HT-29 (cell line): ENCODE measurements around the gene PROM2. TPM values are rescaled to one million over a fixed set of nuclear protein-coding genes. Genes with fewer than 3 reads are reported as not detected.
"Not testable (repeated sequence)": the region's sequence is repeated elsewhere in the genome, so short reads cannot be mapped to it uniquely, and the experiment has no call there.

ENCODE experiments used
- DNase-seq: peaks from one replicate; pipeline ENCODE4 v3.0.0-alpha.2; 2015; ENCODE audit warnings: low spot score
- total RNA-seq: library from RNA; depleted of rRNA; stranded (reverse); fragments of >200 nt; shearing (Covaris generic); gene quantifications from 2 replicates; pipeline ENCODE4 v1.2.3, GENCODE V29; 2014; rRNA removed

The PROM2 gene, protein sequence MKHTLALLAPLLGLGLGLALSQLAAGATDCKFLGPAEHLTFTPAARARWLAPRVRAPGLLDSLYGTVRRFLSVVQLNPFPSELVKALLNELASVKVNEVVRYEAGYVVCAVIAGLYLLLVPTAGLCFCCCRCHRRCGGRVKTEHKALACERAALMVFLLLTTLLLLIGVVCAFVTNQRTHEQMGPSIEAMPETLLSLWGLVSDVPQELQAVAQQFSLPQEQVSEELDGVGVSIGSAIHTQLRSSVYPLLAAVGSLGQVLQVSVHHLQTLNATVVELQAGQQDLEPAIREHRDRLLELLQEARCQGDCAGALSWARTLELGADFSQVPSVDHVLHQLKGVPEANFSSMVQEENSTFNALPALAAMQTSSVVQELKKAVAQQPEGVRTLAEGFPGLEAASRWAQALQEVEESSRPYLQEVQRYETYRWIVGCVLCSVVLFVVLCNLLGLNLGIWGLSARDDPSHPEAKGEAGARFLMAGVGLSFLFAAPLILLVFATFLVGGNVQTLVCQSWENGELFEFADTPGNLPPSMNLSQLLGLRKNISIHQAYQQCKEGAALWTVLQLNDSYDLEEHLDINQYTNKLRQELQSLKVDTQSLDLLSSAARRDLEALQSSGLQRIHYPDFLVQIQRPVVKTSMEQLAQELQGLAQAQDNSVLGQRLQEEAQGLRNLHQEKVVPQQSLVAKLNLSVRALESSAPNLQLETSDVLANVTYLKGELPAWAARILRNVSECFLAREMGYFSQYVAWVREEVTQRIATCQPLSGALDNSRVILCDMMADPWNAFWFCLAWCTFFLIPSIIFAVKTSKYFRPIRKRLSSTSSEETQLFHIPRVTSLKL
- 72.2 and 75.5 TPM in 2 replicates for total RNA-seq

DNA sequence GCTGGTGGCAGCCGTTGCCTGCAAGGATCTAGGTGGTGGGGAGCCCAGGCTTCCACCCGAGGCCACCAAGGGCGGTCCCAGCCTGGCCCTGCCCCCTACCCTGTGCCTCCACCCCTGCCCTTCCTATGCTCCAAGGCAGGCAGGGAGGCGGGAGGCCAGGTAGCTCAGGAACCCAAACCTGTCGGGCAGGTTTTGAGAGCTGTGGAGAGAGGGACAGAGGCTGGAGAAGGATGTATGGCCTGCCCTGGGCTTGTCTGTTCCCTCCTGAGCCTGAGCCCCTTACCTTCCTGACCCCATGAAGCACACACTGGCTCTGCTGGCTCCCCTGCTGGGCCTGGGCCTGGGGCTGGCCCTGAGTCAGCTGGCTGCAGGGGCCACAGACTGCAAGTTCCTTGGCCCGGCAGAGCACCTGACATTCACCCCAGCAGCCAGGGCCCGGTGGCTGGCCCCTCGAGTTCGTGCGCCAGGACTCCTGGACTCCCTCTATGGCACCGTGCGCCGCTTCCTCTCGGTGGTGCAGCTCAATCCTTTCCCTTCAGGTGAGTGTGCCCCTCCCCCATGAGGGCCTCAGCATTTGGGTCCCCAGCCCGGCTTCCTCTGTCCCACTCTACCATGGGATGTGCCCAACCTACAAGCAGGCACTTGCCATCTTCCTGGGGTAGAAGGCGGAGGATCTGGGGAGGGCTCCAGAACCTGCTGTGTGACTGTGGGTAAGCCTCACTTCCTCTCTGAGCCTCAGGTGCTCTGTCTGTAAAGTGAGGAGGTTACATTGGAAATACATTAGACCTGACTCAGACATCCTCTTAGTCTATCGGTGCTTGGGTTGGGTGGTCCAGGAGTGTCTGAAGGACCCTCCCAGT is at the start of gene PROM2:
PROM2 (plus strand) TSS at position 159 of the 860 bp plus-strand sequence; CDS start at position 296, 137 bp downstream.
- DNase-seq: peak; percentile 98

- DNase-seq: no peak
These were observed 48.6 kb upstream of the PROM2 start for GRCh38 chr2:95225658-95226057.

DNA sequence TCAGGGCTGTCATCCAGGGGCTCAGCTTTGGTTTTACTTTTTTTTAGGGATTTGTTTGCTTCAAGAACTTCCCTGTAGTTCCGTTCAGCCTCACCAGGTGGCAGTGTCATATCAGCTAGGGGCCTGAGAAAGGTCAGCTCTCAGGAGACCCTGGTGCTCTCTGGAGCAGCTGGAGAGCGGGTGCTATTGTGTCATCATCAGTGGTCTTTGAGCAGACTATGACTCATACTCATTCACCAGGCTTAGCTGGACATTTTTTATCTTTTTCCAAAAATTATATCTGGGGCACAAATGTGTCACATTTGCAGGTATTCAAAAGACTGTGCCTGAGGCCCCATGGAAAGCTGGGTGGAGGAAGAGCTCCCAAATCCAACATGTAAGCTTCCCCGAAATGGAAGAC is 42.5 kb upstream of the PROM2 start:
- peak; percentile 82 for DNase-seq

GRCh38 chr2:95232232-95232631 is 42.0 kb upstream of the PROM2 start:
- DNase-seq: no peak

DNA sequence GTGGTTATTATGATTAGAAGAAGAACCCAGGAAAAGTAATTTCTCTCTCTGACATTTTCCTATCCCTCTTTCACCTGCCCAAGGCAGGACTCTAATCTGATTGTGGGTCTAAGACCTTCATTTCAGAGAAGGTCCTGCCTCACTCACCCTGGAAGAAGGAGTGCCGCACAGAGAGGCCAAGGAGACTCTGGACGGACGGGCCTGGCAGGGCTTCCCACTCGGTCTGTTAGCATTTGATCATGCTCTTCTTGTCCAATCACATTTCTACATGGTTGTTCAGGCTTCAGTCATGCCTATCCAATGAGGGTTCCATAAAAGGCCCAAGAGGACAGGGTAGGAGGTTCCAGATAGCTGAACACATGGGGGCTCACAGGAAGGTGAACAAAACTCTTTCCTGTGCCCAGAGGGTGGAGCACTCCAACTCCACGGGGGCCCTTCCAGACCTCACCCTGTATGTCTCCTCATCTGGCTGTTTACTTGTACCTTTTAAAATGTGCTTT is 39.9 kb upstream of the PROM2 start:
- DNase-seq: no peak

DNA sequence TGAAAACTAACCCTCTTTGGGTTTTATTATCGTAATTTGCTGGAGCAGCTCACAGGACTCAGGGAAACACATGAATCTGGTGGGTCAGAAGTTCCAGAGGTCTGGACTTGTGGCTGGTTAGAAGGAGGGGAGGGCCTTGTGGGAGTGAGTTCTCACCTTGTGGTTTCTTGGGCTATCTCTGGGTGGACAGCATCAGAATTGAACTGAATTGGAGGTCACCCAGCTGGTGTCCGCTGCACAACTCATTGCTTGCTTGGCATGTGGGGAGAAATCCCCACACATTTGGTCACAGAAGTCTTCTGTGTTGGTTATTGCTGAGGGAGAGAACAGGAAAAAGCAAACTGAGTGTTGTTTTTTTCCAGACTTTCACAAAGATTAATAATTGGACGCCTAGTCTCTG is 39.4 kb upstream of the PROM2 start:
- no peak for DNase-seq

GRCh38 chr2:95238131-95238530 is 36.1 kb upstream of the PROM2 start:
- no peak for DNase-seq

DNA sequence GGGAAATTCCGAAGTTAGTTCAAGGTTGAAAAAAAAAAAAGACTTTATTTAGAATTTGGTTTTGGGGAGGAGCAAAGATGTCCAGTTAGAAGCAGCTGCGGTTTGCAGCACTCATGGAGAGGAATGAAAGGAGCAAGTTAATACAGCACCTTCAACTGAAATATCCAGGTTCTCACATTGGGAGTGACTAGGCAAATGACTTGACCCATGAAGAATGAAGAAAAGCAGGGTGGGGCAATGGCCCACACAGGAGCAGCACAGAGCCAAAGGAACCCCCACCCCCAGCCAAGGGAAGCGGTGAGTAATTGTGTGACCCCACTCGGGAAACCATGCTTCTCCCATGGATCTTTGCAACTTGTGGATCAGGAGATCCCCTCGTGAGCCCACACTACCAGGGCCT is 34.2 kb upstream of the PROM2 start:
- DNase-seq: no peak

DNA sequence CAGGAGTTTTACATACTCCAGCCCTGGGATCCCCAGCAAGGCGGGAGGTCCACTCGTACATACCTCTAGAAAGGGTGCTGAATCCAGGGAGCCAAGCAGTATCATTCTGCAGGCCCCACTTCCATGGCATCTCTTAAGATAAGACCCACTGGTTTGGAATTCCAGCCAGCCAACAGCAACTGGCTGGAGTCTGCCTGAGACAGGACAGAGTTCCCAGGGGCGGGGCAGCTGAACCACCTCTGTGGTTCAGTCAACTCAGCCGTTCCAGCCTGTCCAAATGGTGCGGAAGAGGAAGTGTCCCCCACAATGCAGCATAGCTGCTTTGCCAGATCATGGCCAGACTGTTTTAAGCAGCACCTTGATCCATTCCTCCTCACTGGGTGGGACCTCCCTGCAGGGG is 33.7 kb upstream of the PROM2 start:
- DNase-seq: no peak

GRCh38 chr2:95242084-95242483 is 32.2 kb upstream of the PROM2 start:
- DNase-seq: not testable (repeated sequence)

DNA sequence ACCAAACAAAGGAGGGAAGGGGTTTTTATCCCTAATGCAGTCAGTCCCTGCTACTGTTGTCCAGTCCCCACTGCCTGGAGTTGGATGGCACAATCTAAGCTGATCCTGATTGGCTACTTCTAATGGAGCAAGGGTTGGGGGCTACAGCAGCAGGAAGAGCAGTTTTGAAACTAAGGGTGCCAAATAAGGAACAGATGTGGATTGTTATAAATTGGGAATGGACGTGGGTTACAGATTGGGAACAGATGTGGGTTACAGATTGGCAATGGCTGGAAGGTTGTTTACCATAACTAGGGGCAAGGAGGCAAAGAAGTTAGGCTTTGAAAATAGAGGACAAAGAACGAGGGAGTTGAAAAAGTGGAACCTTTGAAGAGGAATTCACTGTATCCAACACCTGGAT is 16.0 kb upstream of the PROM2 start:
- no peak for DNase-seq

GRCh38 chr2:95260028-95261023 is 13.9 kb upstream of the PROM2 start:
- no peak for DNase-seq

- no peak for DNase-seq
These were observed 12.6 kb upstream of the PROM2 start for GRCh38 chr2:95261602-95262001.

- no peak for DNase-seq
These were observed 11.2 kb upstream of the PROM2 start for GRCh38 chr2:95262896-95263542.

GRCh38 chr2:95264624-95265023 is 9.6 kb upstream of the PROM2 start:
- DNase-seq: no peak

DNA sequence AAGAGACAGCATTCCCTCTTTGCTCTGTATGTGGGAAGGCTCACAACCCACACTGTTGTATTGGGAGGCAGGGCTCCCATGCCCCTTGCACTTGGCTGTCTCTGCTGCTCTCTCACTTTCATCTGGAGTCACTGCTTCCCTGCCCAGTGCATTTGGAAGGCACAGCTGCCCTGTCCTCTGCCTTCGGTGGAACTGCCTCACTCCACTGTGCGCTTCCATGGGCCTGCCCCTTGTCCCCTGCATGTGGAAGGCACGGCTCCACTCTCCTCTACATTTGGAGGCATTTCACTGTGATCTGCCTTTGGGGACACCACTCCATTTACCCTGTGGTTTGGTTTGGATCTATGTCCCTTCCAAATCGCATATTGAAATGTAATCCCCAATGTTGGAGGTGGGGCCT is 9.1 kb upstream of the PROM2 start:
- no peak for DNase-seq

GRCh38 chr2:95266781-95267430 is 7.3 kb upstream of the PROM2 start:
- no peak for DNase-seq

DNA sequence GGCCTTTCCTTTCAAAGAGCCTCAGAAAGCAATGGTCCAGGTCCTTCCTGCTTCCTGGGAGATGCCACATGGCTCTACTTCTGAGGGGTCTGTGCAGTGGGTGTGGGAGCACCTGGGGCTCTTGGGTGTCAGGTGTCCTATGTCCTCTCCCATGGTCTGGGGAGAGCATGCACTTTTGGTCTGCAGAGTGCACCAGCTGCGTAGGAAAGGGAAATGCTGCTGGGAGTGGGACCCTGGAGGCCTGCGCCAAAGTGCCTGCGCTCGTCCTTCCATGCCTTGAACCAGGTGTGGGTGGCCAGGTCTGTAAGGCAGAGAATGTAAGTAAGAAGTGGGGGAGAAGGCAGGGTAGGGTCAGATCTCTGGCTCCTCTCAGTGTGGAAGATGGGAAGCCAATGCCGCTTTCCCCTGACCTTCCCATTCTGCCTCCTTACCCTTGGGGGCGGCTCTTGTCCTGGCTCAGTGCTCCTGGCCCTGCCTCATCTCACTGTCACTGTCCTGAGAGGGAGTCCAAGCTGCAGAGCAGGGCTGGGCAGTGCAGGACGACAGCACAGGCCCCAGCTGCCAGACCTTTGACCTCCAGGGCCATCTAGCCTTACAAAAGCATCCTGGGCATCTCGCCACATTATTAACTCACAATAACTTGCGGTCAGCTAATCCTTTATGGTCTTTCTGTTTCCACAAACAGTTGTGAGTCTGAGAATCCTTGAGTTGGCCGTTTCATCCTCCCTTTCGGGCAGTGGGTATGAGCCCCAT is 6.6 kb upstream of the PROM2 start:
- no peak for DNase-seq
